GM18517 (cell line): ENCODE data around the gene MAP2.

ENCODE experiments used
- ATAC-seq: cut with Tn5 transposase; IDR thresholded peaks from one replicate; pipeline ENCODE4 v1.9.1; 2021; ENCODE audit warnings: mild to moderate bottlenecking, moderate library complexity; ENCODE audit not compliant: unreplicated experiment

MAP2 gene

DNA sequence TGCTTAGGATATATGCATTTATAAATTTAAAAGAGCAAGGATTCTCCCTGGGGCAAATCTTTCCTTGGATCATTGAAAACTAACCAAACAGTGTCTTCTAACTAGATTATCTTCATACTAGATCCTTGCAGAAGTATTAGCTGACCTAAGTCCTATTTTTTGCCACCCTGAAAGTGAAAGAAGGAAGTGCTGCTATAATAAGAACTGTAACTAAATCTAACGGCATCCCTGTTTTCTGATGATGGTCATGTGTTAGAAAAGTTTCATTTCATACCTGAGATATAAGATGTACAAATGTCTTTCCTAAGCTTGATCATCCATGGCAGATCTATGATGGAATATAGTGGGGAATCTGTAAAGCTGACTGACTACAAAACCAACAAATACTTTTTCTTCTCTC lies 102.7 kb downstream of the MAP2 start:
- ATAC-seq: no peak

DNA sequence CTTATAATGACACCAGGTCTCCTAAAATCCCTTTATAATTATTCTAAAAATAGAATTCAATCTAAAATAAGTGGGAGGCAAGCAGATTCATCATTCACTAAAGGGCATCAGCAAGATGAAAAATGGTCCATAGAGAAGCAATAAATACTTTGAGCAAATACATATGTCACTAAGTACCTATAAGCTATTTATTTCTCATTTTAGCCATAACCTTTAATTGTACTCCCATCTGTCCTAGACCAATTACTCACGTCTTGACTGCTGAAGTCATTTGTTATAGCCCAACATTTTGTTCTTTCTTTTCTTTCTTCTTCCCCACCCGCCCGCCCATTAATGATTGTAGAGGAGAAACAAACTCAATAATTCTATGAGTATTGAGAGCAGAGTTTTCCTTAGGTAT lies 105.7 kb downstream of the MAP2 start:
- ATAC-seq: no peak

DNA sequence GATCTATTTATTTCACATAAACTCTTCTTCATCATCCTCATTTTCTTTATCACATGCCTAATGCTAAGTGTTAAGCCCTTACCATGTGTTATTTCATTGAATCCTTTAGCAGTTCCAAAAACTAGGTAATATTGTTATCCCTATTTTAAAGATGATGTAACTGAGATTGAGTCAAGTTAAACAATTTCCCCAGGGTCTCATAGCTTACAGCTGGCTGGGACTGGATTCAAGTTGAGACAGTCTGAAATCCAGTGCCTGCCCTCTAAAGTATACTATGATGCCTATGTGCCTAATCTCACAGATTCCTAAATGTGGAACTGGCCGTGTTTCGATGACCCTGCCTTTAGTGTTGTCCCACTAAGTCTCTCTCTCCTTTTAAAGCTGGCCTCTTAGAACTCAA lies 108.5 kb downstream of the MAP2 start:
- ATAC-seq: no peak

DNA sequence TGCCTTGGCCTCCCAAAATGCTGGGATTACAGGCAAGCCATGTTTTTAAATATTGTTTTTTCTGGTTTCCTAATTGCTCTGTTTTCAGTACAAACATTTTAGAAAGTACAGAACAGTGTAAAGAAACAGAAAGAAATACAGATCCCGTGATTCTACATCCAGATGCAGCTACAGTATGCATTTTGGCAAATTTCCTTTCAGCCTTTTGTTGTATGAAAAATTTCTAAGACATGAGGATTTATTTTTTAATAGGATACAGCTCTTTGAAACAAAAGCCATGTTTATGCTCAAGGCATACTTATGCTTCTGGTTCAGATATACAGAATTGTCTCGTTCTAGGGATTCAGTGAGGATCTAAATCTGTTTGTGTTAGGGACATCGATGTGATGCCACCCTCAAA lies 109.5 kb downstream of the MAP2 start:
- ATAC-seq: no peak

GRCh38 chr2:209534228-209534627 lies 110.4 kb downstream of the MAP2 start:
- ATAC-seq: no peak

GRCh38 chr2:209536363-209536762 lies 112.5 kb downstream of the MAP2 start:
- ATAC-seq: no peak

DNA sequence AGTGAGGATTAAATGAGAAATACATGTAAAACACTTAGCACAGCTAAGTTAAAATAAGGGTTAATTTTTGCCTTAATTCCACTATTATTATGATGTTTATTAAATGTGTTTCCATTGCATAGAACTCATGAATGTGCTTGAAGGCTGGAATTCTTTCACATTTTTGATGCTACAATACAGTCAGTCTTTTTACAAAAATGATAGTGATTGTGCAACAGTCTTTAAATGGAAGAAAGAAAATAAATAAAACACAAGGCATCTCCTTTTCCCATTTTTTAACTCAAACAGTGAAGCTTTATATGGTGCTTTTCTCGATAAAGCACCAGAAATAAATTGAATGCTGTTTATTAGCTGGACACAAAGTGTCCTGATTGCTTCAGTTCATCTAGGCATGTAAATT lies 123.9 kb downstream of the MAP2 start:
- no peak for ATAC-seq

DNA sequence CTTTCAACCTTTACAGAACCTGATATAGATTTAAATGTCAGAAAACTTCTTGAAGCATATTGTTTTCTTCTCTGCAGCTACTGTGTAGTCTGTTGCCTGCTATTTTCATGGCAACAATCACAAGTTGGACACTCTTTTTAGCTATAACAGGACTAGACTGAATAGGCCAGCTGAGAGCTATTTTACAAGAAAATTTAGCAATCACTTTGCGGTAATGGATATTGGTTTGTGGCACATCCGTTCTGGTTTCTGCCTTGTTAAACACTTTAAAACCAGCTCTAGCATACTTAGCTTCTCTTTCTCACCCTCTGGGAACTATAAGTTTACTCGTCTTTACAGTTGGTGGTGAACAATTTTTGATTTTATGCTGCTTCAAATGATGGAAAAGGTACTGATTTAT lies 125.7 kb downstream of the MAP2 start:
- ATAC-seq: no peak

GRCh38 chr2:209553913-209554312 lies 130.1 kb downstream of the MAP2 start:
- no peak for ATAC-seq

DNA sequence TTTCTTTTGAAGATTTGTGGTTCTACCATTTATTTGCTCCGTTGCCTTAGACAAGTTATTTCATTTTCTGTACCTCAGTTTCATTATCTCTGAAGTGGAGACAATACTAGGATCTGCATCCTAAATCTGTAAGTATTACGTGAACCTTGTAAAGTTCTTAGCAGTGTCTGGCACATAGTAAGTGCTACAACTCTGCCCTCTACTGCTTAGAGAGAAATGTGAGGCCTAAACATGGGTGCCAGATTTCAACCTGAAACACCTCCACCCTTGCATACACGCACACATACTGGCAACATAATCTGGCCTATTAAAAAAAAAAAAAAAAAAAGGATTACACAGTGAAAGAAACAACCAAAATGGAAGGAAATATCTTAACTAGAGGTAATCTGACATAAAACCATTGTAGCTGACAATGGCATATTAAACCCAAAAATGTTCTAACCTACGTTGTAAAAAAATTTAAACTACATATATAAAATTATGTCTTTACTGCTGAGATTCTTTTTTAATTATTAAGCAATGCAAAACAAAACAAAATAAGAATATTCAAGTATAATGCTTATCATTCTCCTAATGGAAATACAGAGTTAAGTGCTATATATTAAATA lies 132.6 kb downstream of the MAP2 start:
- ATAC-seq: peak; percentile 48

DNA sequence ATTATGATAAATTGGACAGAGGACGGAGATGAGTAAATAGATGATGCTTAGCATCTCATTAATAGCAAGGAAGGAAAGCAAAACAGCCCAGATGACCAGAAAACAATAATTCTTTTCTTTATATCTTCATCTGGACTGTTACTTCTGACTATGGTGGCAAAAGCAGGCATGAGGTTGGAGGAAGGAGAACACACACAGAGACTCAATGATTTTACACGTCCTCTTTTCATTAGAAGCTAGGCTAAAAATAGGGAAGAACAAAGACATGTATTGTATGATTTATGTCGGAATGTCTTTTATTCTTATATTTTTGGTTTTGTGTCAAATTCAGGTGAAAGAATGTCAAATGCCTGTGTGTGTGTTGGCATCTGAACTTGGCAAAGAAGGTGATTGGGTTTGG lies 137.1 kb downstream of the MAP2 start:
- ATAC-seq: no peak

DNA sequence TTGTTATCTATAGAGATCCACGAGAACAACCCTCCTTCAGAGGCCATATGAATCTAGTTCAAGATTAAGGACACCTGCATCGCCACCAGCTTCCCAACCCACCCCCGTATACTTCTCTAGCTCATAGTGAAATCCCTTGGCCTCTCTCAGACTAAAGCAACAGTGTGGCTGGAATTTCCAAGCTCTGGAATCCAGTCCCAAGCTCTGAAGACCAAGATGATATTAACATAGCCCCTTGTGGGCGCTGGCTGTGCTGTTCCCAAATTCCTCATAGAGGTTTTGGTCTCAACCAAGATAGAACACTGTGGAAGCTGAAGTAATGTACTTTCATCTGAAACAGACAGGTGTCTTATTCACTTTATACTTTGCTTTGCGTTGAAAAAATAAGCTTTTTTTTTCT lies 139.6 kb downstream of the MAP2 start:
- no peak for ATAC-seq

- ATAC-seq: no peak
These were observed 141.0 kb downstream of the MAP2 start for GRCh38 chr2:209564816-209565215.

DNA sequence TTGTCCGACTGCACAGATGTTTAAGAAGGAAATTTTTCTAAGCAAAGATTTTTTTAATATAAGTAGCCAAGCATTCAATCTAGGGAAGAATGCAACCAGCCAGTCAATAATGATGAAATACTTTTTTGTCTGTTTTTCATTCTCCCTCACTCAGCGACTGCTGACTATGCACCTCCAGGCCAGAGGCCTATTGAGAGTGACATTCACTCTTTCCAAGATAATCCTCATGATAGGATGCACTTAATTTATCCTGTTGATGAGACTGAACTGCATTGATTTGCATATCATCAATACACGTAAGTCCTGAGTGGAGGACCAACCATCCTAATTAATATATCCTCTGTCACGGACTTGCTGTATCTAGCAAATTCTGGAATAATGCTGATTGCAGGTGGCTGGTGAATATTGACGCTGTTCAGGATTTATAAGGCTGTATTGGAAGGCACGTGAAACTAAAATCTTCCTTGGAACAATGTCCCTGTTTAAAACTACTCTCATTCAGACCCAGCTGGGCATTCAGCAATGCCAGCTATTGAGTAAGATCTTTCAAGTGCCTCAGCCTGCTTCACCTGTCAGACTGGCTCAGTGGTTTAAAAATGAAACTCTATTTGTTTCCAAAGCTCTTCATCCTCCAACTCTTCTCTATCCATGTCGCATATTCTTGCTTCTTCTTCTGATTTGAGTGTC lies 142.2 kb downstream of the MAP2 start:
- no peak for ATAC-seq

GRCh38 chr2:209570194-209570593 lies 146.3 kb downstream of the MAP2 start:
- no peak for ATAC-seq

- no peak for ATAC-seq
These were observed 150.7 kb downstream of the MAP2 start for GRCh38 chr2:209574515-209574914.

GRCh38 chr2:209577376-209578357 lies 153.8 kb downstream of the MAP2 start:
- no peak for ATAC-seq

DNA sequence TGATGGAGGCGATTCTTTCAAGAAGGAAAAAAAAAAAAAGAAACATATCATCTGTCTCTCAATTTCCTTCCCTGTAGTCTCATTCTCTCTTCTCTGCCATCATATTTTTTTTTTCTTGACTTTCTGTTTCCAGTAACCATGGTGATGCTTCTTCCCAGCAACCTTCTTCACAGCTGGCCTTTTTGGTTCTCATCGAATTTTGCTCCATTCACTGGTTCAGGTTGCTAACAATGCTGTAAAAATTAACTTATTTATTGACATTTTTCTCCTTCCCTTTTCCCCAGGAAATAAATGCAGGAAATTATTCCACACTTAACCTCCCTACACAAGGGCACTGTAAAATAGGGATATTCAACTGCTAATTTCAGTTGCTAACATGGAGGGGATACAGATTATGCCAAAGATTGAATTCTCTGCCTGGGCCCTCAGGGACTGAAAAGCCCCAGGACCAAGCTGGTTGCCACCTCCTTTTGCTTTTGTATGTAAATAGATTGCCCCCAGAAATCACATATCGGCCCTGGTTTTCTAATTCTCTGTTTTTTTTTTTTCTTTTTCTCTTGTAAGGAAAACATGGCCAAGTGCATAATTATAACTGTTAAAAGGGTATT lies 154.7 kb downstream of the MAP2 start:
- no peak for ATAC-seq

DNA sequence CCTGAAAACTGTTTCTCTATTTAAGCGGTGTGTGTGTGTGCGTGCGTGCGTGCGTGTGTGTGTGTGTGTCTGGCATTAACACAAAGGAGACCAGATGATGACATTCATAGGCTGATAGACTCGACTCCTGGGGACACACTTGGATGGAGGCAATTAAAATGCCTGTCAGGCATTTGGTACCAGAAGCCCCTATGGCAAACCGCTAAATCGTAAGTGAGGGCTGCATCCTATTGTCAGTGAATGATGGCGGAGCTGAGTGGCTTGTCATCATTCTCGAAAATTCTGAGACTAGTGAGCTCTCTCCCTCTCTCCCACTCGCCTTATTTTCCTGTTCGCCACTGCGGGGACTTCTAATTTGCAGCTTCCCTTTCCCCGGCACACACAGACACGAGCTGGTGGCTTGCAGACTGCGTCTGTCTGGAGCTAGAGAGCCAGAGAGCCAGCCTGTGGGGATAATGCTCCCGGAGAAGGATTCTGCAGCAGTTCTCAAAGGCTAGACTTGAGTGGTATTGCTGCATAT lies 155.4 kb downstream of the MAP2 start:
- no peak for ATAC-seq

GRCh38 chr2:209581040-209581439 lies 157.2 kb downstream of the MAP2 start:
- no peak for ATAC-seq

DNA sequence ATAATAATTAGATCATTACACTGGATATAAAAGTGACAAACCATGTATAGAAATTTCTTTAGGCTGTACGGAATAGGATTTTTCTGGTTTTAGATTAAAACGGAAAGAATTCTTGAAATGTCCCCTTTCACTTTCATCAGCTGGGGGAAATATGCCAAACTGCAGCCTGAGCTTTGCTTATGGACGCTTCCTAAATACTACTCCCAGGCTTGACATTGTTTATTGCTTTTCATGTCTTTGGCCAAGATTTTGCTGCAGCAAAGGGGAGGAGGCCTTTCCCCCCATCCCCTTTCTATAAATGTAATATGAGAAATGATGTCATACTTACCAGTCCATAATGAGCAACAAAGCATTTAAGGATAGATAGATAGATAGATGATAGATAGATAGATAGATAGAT lies 158.4 kb downstream of the MAP2 start:
- no peak for ATAC-seq
